ENCODE results near the gene CARS2.

GRCh38 chr13:110706570-110707372 lies 855 bp upstream of the CARS2 start:
- TF ChIP-seq SUZ12 (IDR thresholded peaks at IDR 0.05; ENCODE audit: low read length) (no peak), CTCF (IDR thresholded peaks at IDR 0.05; ENCODE audit: control extremely low read depth in 1 of 3, insufficient read depth in 1 of 3, low read depth in 1 of 3, low read length in 3 of 3) (no peak), EZH2 (IDR thresholded peaks at IDR 0.05; ENCODE audit: low read depth, low read length, severe bottlenecking) (no peak), POLR2A (IDR thresholded peaks at IDR 0.05; ENCODE audit: control extremely low read depth in 1 of 2, low read depth in 2 of 2, low read length in 2 of 2) (no peak), USF2 (IDR thresholded peaks at IDR 0.05; ENCODE audit: low read length) (no peak), POLR2AphosphoS5 (IDR thresholded peaks at IDR 0.05; ENCODE audit: low read depth, low read length) (0 out of 2 replicates have a peak, but pooled peaks have one; percentile 5), BRCA1 (IDR thresholded peaks at IDR 0.05; ENCODE audit: low read depth, low read length) (no peak)

Measured in H1 (cell line).